NCI-H526 (cell line): ENCODE data around the gene RTN4.
"Not testable (repeated sequence)": the region's sequence is repeated elsewhere in the genome, so short reads cannot be mapped to it uniquely, and the experiment has no call there.

ENCODE experiments used
- DNase-seq, 2 experiments: peaks; one replicate each; lab custom pipeline; 2025; lab: John Stamatoyannopoulos, UW

The RTN4 gene, protein sequence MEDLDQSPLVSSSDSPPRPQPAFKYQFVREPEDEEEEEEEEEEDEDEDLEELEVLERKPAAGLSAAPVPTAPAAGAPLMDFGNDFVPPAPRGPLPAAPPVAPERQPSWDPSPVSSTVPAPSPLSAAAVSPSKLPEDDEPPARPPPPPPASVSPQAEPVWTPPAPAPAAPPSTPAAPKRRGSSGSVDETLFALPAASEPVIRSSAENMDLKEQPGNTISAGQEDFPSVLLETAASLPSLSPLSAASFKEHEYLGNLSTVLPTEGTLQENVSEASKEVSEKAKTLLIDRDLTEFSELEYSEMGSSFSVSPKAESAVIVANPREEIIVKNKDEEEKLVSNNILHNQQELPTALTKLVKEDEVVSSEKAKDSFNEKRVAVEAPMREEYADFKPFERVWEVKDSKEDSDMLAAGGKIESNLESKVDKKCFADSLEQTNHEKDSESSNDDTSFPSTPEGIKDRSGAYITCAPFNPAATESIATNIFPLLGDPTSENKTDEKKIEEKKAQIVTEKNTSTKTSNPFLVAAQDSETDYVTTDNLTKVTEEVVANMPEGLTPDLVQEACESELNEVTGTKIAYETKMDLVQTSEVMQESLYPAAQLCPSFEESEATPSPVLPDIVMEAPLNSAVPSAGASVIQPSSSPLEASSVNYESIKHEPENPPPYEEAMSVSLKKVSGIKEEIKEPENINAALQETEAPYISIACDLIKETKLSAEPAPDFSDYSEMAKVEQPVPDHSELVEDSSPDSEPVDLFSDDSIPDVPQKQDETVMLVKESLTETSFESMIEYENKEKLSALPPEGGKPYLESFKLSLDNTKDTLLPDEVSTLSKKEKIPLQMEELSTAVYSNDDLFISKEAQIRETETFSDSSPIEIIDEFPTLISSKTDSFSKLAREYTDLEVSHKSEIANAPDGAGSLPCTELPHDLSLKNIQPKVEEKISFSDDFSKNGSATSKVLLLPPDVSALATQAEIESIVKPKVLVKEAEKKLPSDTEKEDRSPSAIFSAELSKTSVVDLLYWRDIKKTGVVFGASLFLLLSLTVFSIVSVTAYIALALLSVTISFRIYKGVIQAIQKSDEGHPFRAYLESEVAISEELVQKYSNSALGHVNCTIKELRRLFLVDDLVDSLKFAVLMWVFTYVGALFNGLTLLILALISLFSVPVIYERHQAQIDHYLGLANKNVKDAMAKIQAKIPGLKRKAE

DNA sequence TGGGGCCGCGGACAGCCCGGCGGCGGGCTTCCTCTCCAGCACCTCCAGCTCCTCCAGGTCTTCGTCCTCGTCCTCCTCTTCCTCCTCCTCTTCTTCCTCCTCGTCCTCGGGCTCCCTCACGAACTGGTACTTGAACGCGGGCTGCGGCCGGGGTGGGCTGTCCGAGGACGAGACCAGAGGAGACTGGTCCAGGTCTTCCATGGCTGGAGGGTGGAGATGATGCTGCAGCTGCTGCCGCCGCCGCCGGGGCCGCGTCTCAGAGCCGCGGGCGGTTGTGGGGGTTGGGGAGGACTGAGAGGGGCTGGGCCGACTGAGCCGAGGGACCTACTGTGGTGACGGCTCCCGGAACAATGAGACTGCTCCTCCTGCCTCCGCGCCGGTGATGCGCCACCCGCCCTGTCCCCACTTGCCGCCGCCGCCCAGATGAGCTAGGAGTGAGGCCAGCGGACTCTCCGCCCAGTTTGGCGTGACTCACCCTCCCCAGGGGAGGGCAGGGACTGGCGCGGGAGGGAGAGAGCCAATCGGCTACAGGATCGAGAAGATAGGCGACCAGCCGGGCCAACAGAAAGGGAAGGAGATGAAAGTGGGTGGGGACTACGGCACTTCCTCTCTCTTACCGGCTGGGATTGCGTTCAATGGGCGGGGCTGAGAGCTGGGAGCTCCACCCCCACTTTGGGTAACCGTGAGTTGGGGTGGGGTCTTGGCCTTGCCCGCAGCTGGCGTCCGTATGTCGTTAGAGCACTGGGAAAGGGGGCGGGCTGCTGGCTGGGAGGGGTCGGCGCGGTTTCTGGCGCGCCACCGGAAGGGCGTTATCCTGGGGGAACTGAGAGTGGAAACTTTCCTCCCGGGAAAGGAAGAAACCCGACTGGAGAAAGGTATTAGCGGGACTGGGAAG, at the start of gene RTN4:
TSS of gene RTN4 (minus strand) at position 352 of the 895 bp plus-strand sequence. CDS start at position 201, 151 bp downstream.
- peak; percentile 98 to 99 for DNase-seq

GRCh38 chr2:55099493-55099877, 49.2 kb upstream of the RTN4 start:
- DNase-seq, result no peak

DNA sequence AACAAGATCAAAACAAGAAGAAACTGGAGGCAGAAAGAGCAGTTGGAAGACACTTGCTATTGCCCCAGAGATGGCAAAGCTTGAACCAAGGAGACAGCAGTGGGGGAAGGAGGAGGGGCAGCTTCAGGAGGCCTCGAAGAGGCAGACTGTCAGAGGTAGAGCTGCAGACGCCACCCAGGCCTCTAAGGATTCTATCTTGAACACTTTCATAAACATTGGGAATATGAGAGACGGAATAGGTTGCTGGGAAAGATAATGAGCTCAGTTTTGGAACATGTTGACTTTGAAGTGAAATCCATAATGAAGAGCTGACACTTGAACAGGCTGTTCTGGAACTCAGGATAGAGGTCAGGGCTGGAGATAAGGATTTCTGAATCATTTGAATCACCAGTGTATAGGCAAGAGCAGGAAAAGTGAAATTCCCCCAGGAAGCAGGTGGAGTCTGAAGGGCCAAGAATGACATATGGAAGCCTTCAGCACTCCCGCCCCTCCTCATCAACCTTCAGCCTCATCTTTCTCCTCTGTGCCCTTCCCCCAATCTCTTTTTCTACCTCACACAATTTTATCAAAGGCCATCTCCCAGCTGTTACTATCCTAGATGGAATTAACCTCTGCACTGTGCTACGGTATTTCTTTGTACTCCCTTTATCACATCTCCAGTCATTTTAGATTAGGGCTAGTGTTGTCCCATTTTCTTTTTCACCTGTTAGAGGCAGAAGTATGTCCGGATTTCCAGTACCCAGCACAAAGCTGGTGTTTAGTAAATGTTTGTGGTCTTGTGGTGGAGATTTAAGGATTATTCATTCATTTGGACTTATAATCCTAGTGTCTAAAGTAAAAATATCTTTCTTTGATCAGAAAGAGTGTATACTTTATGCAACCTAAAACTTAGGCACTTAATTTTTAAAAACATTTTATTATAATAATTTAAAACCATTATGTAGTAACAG, 47.5 kb upstream of the RTN4 start:
- DNase-seq, result no peak

DNA sequence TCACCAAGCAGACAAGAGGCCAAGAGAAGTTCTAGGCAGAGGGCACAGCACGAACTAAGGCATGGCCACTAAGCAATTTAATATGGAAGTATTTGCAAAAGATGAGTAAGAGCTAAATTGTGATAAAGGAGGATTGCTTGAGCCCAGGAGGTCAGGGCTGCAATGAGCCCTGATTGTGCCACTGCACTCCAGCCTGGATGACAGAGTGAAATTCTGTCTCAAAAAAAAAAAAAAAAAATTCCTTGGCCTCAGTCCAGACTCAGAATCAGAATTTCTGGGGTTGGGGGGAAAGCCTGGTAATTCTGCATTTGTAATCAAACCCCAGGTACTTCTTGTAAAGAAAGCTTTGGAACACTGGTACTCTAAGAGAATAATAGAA, 46.8 kb upstream of the RTN4 start:
- DNase-seq, result no peak

- DNase-seq, result no peak
Observed at GRCh38 chr2:55096586-55096985, 46.3 kb upstream of the RTN4 start.

DNA sequence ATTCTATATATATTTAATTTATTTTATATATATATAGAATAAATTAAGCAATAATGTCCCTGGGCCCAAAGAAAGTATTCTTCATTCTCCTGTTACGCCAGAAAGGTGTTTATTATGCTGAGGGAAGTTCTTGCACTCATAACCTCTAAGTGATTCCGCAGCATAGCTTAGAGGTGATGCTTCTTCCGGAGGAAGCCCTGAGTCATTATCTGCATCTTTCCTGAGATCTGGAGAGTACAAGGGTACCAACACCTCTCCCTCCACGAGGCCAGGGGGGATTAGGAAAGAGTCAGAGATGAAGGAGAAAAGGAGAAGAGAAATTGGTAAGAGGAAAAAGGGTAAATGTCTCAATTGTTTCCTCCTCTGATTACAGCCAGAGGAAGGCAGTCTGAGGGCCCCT, 43.1 kb upstream of the RTN4 start:
- DNase-seq, result no peak

DNA sequence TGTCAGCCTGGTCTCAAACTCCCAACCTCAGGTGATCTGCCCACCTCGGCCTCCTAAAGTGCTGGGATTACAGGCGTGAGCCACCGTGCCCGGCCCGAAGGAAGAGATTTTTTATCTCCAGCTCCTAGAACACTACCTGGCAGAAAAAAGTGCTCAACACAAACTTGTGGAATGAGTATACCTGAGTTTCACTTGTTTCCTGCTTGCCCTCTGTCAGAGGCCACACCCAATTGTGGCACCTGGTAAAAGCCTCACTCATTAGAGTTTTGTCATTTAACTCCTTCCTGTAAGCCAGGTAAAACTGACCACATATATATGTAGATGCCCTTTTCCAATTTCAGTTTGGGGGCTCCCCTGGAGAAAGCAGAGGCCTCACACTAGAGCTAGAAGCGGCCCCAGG, 42.2 kb upstream of the RTN4 start:
- no peak for DNase-seq

DNA sequence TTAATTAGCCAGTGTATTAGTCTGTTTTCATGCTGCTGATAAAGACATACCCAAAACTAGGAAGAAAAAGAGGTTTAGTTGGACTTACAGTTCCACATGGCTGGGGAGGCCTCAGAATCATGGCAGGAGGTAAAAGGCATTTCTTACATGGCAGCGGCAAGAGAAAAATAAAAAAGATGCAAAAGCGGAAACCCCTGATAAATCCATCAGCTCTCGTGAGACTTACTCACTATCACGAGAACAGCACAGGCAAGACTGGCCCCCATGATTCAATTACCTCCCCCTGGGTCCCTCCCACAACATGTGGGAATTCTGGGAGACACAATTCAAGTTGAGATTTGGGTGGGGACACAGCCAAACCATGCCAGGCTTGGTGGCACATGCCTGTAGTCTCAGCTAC, 41.4 kb upstream of the RTN4 start:
- DNase-seq, result not testable (repeated sequence)

GRCh38 chr2:55090702-55091101, 40.5 kb upstream of the RTN4 start:
- DNase-seq, result no peak

- DNase-seq, result no peak
Observed at GRCh38 chr2:55089726-55090125, 39.5 kb upstream of the RTN4 start.

DNA sequence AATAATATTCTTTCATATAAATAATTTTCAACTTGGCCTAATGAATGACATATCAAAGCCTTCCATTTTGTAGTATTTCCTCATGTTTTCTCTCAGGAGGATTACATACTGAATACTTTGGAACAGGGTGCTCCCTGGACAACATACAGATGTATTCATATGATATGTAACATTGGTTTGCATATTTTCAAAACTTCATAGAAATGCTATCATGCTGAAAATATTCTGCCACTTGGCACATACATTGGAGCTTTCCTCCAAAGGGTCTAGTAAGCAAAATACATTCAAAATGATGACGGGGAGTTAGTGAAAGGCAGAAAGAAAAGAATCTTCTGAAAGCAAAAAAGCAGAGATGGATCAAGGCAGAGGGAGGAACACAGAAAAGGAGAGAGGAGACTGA, 38.1 kb upstream of the RTN4 start:
- no peak for DNase-seq

- no peak for DNase-seq
Observed at GRCh38 chr2:55087936-55088335, 37.7 kb upstream of the RTN4 start.

DNA sequence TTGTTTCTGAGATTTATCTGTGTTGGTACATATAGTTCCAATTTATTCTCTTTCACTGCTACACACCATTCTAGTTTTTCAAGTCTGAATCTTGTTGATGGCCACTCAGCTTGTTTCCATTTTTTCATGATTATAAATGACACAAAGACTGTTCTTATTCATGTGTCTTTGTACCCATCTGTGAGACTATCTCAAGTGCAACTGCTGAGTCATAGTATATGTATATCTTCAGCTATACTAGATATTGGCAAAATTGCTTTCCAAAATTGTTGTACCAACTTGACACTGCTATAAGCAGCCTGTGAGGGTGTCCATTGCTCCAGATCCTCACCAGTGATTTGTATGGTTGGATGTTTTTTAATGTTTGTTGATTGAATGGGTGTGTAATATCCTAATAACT, 37.2 kb upstream of the RTN4 start:
- DNase-seq, result no peak

DNA sequence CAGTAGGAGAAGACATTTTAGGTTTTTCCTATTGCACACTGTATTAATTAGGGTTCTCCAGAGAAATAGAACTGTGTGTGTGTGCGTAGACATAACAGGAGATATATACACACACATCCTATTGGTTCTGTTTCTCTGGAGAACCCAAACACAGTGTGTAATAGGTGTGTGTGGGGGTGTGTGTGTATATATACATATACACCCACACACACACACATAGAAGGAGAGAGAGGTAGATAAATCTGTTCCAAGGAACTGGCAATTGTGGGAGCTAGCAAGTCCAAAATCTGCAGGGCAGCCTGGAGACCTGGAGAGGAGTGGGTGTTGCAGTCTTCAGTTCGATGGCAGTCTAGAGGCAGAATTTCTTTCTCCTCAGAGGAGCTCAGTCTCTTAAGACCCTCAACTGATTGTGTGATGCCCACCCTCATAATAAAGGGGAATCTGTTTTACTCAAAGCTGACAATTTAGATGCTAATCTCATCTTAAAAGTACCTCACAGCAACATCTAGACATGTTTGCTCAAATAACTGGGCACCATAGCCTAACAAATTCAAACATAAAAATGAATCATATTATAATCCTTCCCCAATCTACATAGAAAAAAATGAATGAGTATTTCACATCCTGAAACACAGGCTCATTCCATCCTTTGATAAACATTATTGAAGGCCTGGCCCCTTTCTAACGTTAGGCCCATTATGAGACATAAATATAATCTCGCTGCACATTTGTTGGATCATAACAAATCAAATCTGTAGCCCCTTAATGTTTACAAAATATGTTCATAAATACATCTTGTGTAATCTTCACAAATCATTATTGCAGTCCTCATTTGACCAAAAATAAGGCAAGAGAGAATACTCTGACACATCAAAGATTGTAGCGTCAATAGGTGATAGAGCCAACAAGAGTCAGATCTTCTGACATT, 35.1 kb upstream of the RTN4 start:
- no peak for DNase-seq

DNA sequence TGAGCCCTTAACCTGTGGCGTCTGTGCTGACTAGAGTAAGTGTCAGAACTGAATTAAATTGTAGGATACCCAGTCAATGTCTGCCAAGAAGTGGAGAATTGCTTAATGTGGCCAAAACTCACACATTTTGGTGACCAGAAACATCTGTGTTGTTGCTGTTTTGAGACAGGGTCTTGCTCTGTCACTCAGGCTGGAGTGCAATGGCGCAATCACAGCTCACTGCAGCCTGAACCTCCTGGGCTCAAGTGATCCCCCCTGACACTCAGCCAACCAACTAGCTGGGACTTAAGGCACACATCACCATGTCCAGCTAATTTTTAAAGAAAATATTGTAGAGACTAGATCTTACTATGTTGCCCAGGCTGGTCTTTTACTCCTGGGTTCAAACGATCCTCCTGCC, 34.4 kb upstream of the RTN4 start:
- DNase-seq, result no peak

DNA sequence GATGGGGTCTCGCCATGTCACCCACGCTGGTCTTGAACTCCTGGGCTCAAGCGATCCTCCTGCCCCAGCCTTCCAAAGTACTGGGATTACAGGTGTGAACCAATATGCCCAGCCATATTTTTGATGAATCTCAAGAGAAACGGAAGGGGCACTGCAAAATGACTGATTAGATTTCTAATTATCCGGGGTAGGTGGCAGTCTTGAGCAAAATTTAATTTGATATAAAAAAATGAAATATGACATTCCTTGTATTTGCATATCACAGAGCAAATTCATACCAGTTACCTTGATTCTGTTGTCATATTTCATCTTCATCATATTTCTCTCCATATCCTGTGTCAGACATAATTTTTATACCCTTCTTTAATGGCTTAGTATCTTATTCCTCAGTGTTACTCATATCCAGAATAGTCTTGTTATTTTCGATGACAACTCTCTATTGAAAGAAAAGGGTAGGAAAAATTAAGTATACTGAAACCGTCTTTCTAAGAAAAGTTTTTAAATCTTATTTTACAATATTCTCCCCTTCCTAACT, 30.0 kb upstream of the RTN4 start:
- DNase-seq, result no peak

DNA sequence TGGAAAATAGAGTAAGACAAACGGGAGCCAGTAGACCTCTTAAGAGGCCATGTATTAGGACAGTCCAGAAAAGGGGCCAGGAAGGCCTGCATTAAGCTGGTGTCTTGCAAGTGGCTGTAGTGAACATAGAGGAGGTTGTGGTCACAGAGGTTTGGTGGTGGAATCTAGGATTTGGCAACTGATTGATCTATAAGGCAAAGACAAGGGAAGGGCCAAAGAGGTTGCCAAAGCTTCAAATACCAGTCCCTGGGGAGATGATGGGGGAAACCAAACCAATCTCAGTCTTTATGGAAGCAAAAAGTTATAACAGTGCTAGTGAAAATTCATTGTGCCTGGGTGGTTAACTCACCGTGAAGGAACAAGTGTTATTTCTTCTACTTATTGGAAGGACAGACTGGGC, 28.7 kb upstream of the RTN4 start:
- DNase-seq, result no peak

DNA sequence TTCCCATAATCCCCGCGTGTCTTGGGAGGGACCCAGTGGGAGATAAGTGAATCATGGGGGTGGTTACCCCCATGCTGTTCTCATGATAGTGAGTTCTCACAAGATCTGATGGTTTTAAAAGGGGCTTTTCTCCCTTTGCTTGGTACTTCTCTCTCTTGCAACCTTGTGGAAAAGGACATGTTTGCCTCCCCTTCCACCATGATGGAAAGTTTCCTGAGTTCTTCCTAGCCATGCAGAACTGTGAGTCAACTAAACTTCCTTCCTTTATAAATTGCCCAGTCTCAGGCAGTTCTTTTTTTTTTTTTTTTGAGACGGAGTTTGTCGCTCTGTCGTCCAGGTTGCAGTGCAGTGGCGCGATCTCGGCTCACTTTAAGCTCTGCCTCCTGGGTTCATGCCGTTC, 26.5 kb upstream of the RTN4 start:
- DNase-seq, result no peak

GRCh38 chr2:55076019-55076418, 25.8 kb upstream of the RTN4 start:
- not testable (repeated sequence) for DNase-seq
